H9 (cell line): Measurements from ENCODE around the gene AMN. TPM values are rescaled to one million over a fixed set of nuclear protein-coding genes. Genes with fewer than 3 reads are reported as not detected.

Experiments used
- DNase-seq: peaks from one replicate; pipeline ENCODE4 v3.0.0-alpha.2; 2017
- H2AFZ ChIP-seq: one replicate; pipeline ENCODE4 v1.6.1; 2013; ENCODE audit warnings: mild to moderate bottlenecking, low read length, control low read depth, moderate library complexity
- H2AK5ac ChIP-seq: 2 replicates; pipeline ENCODE4 v1.6.1; 2013; ENCODE audit warnings: low read length, control low read depth, mixed read lengths; ENCODE audit not compliant: insufficient read length
- H2BK120ac ChIP-seq: one replicate; pipeline ENCODE4 v1.6.1; 2013; ENCODE audit warnings: low read depth, mild to moderate bottlenecking, low read length, control low read depth, inconsistent platforms; ENCODE audit not compliant: poor library complexity, severe bottlenecking
- H2BK12ac ChIP-seq: 2 replicates; pipeline ENCODE4 v1.6.1; 2013; ENCODE audit warnings: low read length, control low read depth, mixed read lengths, low read depth; ENCODE audit not compliant: insufficient read length
- H2BK15ac ChIP-seq: 2 replicates; pipeline ENCODE4 v1.6.1; 2013; ENCODE audit warnings: low read depth, low read length, control low read depth
- H2BK20ac ChIP-seq: one replicate; pipeline ENCODE4 v1.6.1; 2013; ENCODE audit warnings: low read depth, mild to moderate bottlenecking, low read length, control low read depth, inconsistent platforms; ENCODE audit not compliant: poor library complexity, severe bottlenecking
- H2BK5ac ChIP-seq: 2 replicates; pipeline ENCODE4 v1.6.1; 2013; ENCODE audit warnings: low read length, control low read depth, mixed read lengths; ENCODE audit not compliant: insufficient read length
- H3K14ac ChIP-seq: 2 replicates; pipeline ENCODE4 v1.6.1; 2013; ENCODE audit warnings: low read length, control low read depth; ENCODE audit not compliant: insufficient read depth
- H3K18ac ChIP-seq: 2 replicates; pipeline ENCODE4 v1.6.1; 2013; ENCODE audit warnings: low read depth, mild to moderate bottlenecking, mixed read lengths, low read length, control low read depth; ENCODE audit not compliant: insufficient read length
- H3K23ac ChIP-seq: 2 replicates; pipeline ENCODE4 v1.6.1; 2013; ENCODE audit warnings: low read length, control low read depth, mixed read lengths, low read depth; ENCODE audit not compliant: insufficient read length
- H3K23me2 ChIP-seq: 2 replicates; pipeline ENCODE4 v1.6.1; 2013; ENCODE audit warnings: low read depth, mild to moderate bottlenecking, mixed read lengths, low read length, control low read depth; ENCODE audit not compliant: insufficient read length, poor library complexity, severe bottlenecking
- H3K27ac ChIP-seq: 2 replicates; pipeline ENCODE4 v1.5.1; 2013; ENCODE audit warnings: low read length, control low read depth, mixed read lengths, low read depth; ENCODE audit not compliant: insufficient read length
- H3K27me3 ChIP-seq: 2 replicates; pipeline ENCODE4 v1.6.1; 2013; ENCODE audit warnings: low read length, control low read depth, inconsistent platforms; ENCODE audit not compliant: insufficient read depth
- H3K4ac ChIP-seq: 2 replicates; pipeline ENCODE4 v1.6.1; 2013; ENCODE audit warnings: low read depth, mild to moderate bottlenecking, control low read depth, inconsistent platforms, low read length, moderate library complexity
- H3K4me1 ChIP-seq: 2 replicates; pipeline ENCODE4 v1.6.1; 2013; ENCODE audit warnings: low read length, control low read depth, inconsistent platforms; ENCODE audit not compliant: insufficient read depth
- H3K4me2 ChIP-seq: 2 replicates; pipeline ENCODE4 v1.6.1; 2013; ENCODE audit warnings: low read length, control low read depth, mixed read lengths; ENCODE audit not compliant: insufficient read length, insufficient read depth
- H3K56ac ChIP-seq: 2 replicates; pipeline ENCODE4 v1.6.1; 2013; ENCODE audit warnings: low read depth, mild to moderate bottlenecking, mixed read lengths, low read length, control low read depth; ENCODE audit not compliant: insufficient read length
- H3K79me1 ChIP-seq: 2 replicates; pipeline ENCODE4 v1.6.1; 2013; ENCODE audit warnings: low read depth, mild to moderate bottlenecking, moderate library complexity, low read length, control low read depth, inconsistent platforms; ENCODE audit not compliant: insufficient read depth, poor library complexity, severe bottlenecking
- H3K79me2 ChIP-seq: 2 replicates; pipeline ENCODE4 v1.6.1; 2013; ENCODE audit warnings: low read length, control low read depth, inconsistent platforms; ENCODE audit not compliant: insufficient read depth
- H3K9ac ChIP-seq: 2 replicates; pipeline ENCODE4 v1.6.1; 2013; ENCODE audit warnings: low read length, control low read depth, mixed read lengths; ENCODE audit not compliant: insufficient read length; ENCODE audit errors: extremely low read depth
- H3K9me3 ChIP-seq: one replicate; pipeline ENCODE4 v1.6.1; 2013; ENCODE audit warnings: low read depth, low read length, inconsistent platforms; ENCODE audit not compliant: control insufficient read depth
- H3T11ph ChIP-seq: one replicate; pipeline ENCODE4 v1.6.1; 2013; ENCODE audit warnings: mild to moderate bottlenecking, low read length, control low read depth, inconsistent platforms
- H4K20me1 ChIP-seq: one replicate; pipeline ENCODE4 v1.6.1; 2013; ENCODE audit not compliant: control insufficient read depth, insufficient read length, insufficient read depth
- H4K5ac ChIP-seq: 2 replicates; pipeline ENCODE4 v1.6.1; 2013; ENCODE audit warnings: low read depth, mild to moderate bottlenecking, mixed read lengths, low read length, control low read depth; ENCODE audit not compliant: insufficient read length
- H4K8ac ChIP-seq: replicated peaks from 2 replicates; pipeline ENCODE4 v1.6.1; 2013; ENCODE audit warnings: low read length, control low read depth, mixed read lengths, low read depth; ENCODE audit not compliant: insufficient read length
- H4K91ac ChIP-seq: 2 replicates; pipeline ENCODE4 v1.6.1; 2013; ENCODE audit warnings: low read depth, mild to moderate bottlenecking, moderate library complexity, mixed read lengths, low read length, control low read depth; ENCODE audit not compliant: insufficient read length
- H3K27ac Mint-ChIP-seq, 3 experiments: 2 replicates in 2 of 3; 3 replicates in 1 of 3; pipeline ENCODE4 v1.8.0; 2020 to 2021; ENCODE audit warnings: mixed read lengths in 3 of 3, mild to moderate bottlenecking in 1 of 3, moderate library complexity in 1 of 3
- H3K27me3 Mint-ChIP-seq: 2 replicates; pipeline ENCODE4 v1.8.0; 2021; ENCODE audit warnings: low read depth, mild to moderate bottlenecking, moderate library complexity, mixed read lengths
- H3K36me3 Mint-ChIP-seq, 3 experiments: 2 replicates in 2 of 3; 3 replicates in 1 of 3; pipeline ENCODE4 v1.8.0; 2020 to 2021; ENCODE audit warnings: low read depth in 3 of 3, mixed read lengths in 3 of 3; ENCODE audit not compliant: insufficient read depth in 1 of 3
- H3K4me1 Mint-ChIP-seq, 2 experiments: 2 replicates each; pipeline ENCODE4 v1.8.0; 2020; ENCODE audit warnings: mixed read lengths in 2 of 2
- H3K4me3 Mint-ChIP-seq, 2 experiments: 2 replicates in 1 of 2; 3 replicates in 1 of 2; pipeline ENCODE4 v1.8.0; 2020 to 2021; ENCODE audit warnings: mild to moderate bottlenecking in 2 of 2, mixed read lengths in 2 of 2, moderate library complexity in 1 of 2
- H3K9me3 Mint-ChIP-seq, 2 experiments: 2 replicates in 1 of 2; 3 replicates in 1 of 2; pipeline ENCODE4 v1.8.0; 2020; ENCODE audit warnings: mild to moderate bottlenecking in 2 of 2, mixed read lengths in 2 of 2, moderate library complexity in 1 of 2
- CTCF ChIP-seq: fragments of 200-600 bp; sonication (generic); conservative IDR thresholded peaks from 3 replicates; pipeline ENCODE4 v1.8.0; 2021; ENCODE audit warnings: antibody characterized with exemption, mild to moderate bottlenecking
- WGBS: extraction: QIAGEN DNeasy Blood & Tissue Kit; methylation state at CpG from one replicate; pipeline ENCODE4 v1.1.7; 2013; ENCODE audit warnings: missing lambda C conversion rate, low lambda C conversion rate, mixed read lengths; ENCODE audit not compliant: insufficient read length; ENCODE audit errors: extremely low coverage; 5-methylcytosine and 5-hydroxymethylcytosine counted together
- total RNA-seq: library from RNA; stranded (reverse); gene quantifications from 2 replicates; pipeline ENCODE4 v1.2.1, GENCODE V29; 2021

The AMN gene
- total RNA-seq, 1 experiment from 2014 or later = 1.9 TPM

GRCh38 chr14:102891111-102891510, 31.4 kb upstream of the AMN start:
- H3K18ac ChIP-seq = no peak overlapping the region
- no peak overlapping the region for H3T11ph ChIP-seq
- H4K5ac ChIP-seq = no peak overlapping the region
- Mint-ChIP-seq H3K27ac (0 out of 7 replicates have a peak overlapping the region, but pooled peaks of 1 of the 3 experiments have one; percentile 18), H3K9me3 (no peaks in the 10 kb centered on the region), H3K27me3 (no peaks in the 10 kb centered on the region), H3K4me1 (peaks cover 4 to 6% of the 10 kb centered on the region in 2 experiments; a peak in 3 of 4 replicates), H3K4me3 (no peak overlapping the region), H3K36me3 (peaks cover 0 to 6% (median 4%) of the 10 kb centered on the region in 3 experiments; a peak in 4 of 7 replicates)
- H3K27ac ChIP-seq = no peak overlapping the region
- H3K79me2 ChIP-seq = no peaks in the 10 kb centered on the region
- H3K23ac ChIP-seq = no peak overlapping the region
- DNase-seq = no peak
- H3K9me3 ChIP-seq = no peaks in the 10 kb centered on the region
- H3K23me2 ChIP-seq = no peaks in the 10 kb centered on the region
- TF ChIP-seq CTCF = no peak
- no peak overlapping the region for H2BK15ac ChIP-seq
- H3K56ac ChIP-seq = no peak overlapping the region
- H3K27me3 ChIP-seq = no peaks in the 10 kb centered on the region
- H3K4ac ChIP-seq = no peak overlapping the region
- no peak overlapping the region for H3K14ac ChIP-seq
- H2BK120ac ChIP-seq = no peak overlapping the region
- H3K79me1 ChIP-seq = no peaks in the 10 kb centered on the region
- no peaks in the 10 kb centered on the region for H3K4me1 ChIP-seq
- no peak overlapping the region for H2AFZ ChIP-seq
- H2BK20ac ChIP-seq = no peak overlapping the region
- no peak overlapping the region for H2AK5ac ChIP-seq
- H3K9ac ChIP-seq = no peak overlapping the region
- no peak overlapping the region for H4K8ac ChIP-seq
- H3K4me2 ChIP-seq = no peak overlapping the region
- no peak overlapping the region for H4K91ac ChIP-seq
- H4K20me1 ChIP-seq = no peaks in the 10 kb centered on the region
- H2BK5ac ChIP-seq = no peak overlapping the region
- H2BK12ac ChIP-seq = no peak overlapping the region
- no CpG with 5 or more reads among the region's 15 CpGs for WGBS
